Measurements from ENCODE around the gene LCN10. TPM values are rescaled to one million over a fixed set of nuclear protein-coding genes. Genes with fewer than 3 reads are reported as not detected.

LCN10 gene
- total and polyA plus RNA-seq, 2 of the 13 experiments (the other 11 are each of a cell fraction or from before 2014, with no cell fraction given): 0.53 to 0.61 TPM

- no peak overlapping the region for H3K4me3 ChIP-seq (replicated peaks in 1 of 3; ENCODE audit: insufficient read depth in 1 of 3, low read depth in 2 of 3, low read length in 3 of 3)
- H3K79me2 ChIP-seq (ENCODE audit: insufficient read depth, low read length): no peaks in the 10 kb centered on the region
- in situ Hi-C loops (cut with HindIII; ENCODE audit: extremely low pct_ligation_motif_present, low pct_unique_long_range_greater_than_20kb) (no loop called here), intact Hi-C loops (cut with micrococcal nuclease; ENCODE audit: unreplicated experiment) (no loop called here)
- no peak overlapping the region for H2AFZ ChIP-seq (ENCODE audit: low read length)
- no peak overlapping the region for H3K4me2 ChIP-seq (ENCODE audit: low read depth, low read length)
- peaks cover 25 to 91% of the 10 kb centered on the region in 2 experiments for H3K27me3 ChIP-seq (ENCODE audit: control insufficient read depth in 1 of 2, insufficient read depth in 2 of 2, low read length in 2 of 2)
- no peak for ATAC-seq
- no peak overlapping the region for H3K27ac ChIP-seq (ENCODE audit: extremely low read length, insufficient read depth, low read length)
- no peak for DNase-seq (ENCODE audit: low spot score)
- WGBS (ENCODE audit: low lambda C conversion rate): 63% methylated on average over 15 of the region's 16 CpGs
- no TSS peak for BruUV-seq (replicated peaks)
- no peaks in the 10 kb centered on the region for H4K20me1 ChIP-seq (ENCODE audit: insufficient read depth, low read length)
- H3K9me3 ChIP-seq (ENCODE audit: low read length): no peaks in the 10 kb centered on the region
- no peak overlapping the region for H3K9ac ChIP-seq (ENCODE audit: insufficient read depth, low read depth, low read length)
- ChIA-PET POLR2A (interaction anchor here (5.2 kb wide), 1 partner anchor 15 kb away, joined by 27 read pairs; no protein-coding TSS in a partner anchor), CTCF (ENCODE audit: low intra/inter-chr PET ratio, low total read pairs) (no interaction called here)
- TF ChIP-seq ZNF10 (CRISPR knock-in tag; IDR thresholded peaks at IDR 0.05; ENCODE audit: borderline replicate concordance, low read depth): no peak
- no peak for TF ChIP-seq ZBTB39 (CRISPR knock-in tag; IDR thresholded peaks at IDR 0.05)
- TF ChIP-seq NRL (CRISPR knock-in tag; IDR thresholded peaks at IDR 0.05; ENCODE audit: borderline replicate concordance): no peak
- TF ChIP-seq STAT5B (CRISPR knock-in tag; IDR thresholded peaks at IDR 0.05): no peak
- no peak for TF ChIP-seq ZNF337 (CRISPR knock-in tag; IDR thresholded peaks at IDR 0.05; ENCODE audit: borderline replicate concordance, low read depth)
- TF ChIP-seq E2F5 (CRISPR knock-in tag; conservative IDR thresholded peaks at IDR 0.05): no peak
- no peak for TF ChIP-seq ZBTB7A (CRISPR knock-in tag; IDR thresholded peaks at IDR 0.05)
- TF ChIP-seq ZMYM2 (CRISPR knock-in tag; IDR thresholded peaks at IDR 0.05): no peak
- TF ChIP-seq KLF16 (CRISPR knock-in tag; IDR thresholded peaks at IDR 0.05): no peak
- peaks cover 25% of the 10 kb centered on the region for H3K4me1 ChIP-seq (ENCODE audit: insufficient read depth, low read length)
- no peaks in the 10 kb centered on the region for H3K36me3 ChIP-seq (replicated peaks in 1 of 2; ENCODE audit: control insufficient read depth in 1 of 2, insufficient read depth in 2 of 2, low read length in 2 of 2)
- no peak for FAIRE-seq
Measured at GRCh38 chr9:136743639-136744211, 985 bp upstream of the LCN10 start.
